HepG2 (cell line): ENCODE results near the gene ZNF121. TPM values are rescaled to one million over a fixed set of nuclear protein-coding genes. Genes with fewer than 3 reads are reported as not detected.
"Not testable (repeated sequence)": the region's sequence is repeated elsewhere in the genome, so short reads cannot be mapped to it uniquely, and the experiment has no call there.

Experiments used
- ATAC-seq: fragments of 200-7000 bp; cut with Tn5 transposase; 3 replicates; pipeline ENCODE4 v1.9.1; 2020; ENCODE audit warnings: mild to moderate bottlenecking, moderate library complexity
- BruUV-seq: library from RNA; stranded (reverse); fragments of 400-500 nt; replicated peaks from 2 replicates; lab custom pipeline; 2021; lab: Mats Ljungman, UMichigan
- CTCF ChIA-PET: fragments of 300-600 bp; formaldehyde crosslinking; extraction: SDS; loops from one replicate; lab custom pipeline; 2021; ENCODE audit warnings: low total read pairs, inconsistent platforms, low intra/inter-chr PET ratio; lab: Yijun Ruan, JAX
- POLR2A ChIA-PET: fragments of 350-600 bp; sonication (Branson Sonifier 250); formaldehyde crosslinking; loops from one replicate; lab custom pipeline; 2020; ENCODE audit warnings: antibody characterized with exemption, inconsistent platforms; lab: Yijun Ruan, JAX
- DNase-seq: peaks from one replicate; pipeline ENCODE4 v3.0.0-alpha.2; 2015; ENCODE audit warnings: low spot score
- FAIRE-seq: peaks from 3 replicates; lab custom pipeline; 2011; peaks lifted over from hg19 to GRCh38; lab: Jason Lieb, UNC
- H2AFZ ChIP-seq: one replicate; pipeline ENCODE4 v1.6.1; 2011; ENCODE audit warnings: low read length, inconsistent platforms
- H3K27ac ChIP-seq: fragments of 300-600 bp; 3 replicates; pipeline ENCODE4 v1.8.0; 2011; ENCODE audit warnings: mixed run types, mild to moderate bottlenecking, mixed read lengths, low read length, inconsistent platforms; ENCODE audit not compliant: insufficient read depth; ENCODE audit errors: extremely low read length
- H3K27me3 ChIP-seq, 2 experiments: fragments of 200-600 bp in 1 of 2; 2 replicates in 1 of 2; 3 replicates in 1 of 2; pipeline versions ENCODE4 v1.6.0 to v1.8.0; 2011; ENCODE audit warnings: low read length in 2 of 2, mild to moderate bottlenecking in 2 of 2, moderate library complexity in 2 of 2, inconsistent platforms in 1 of 2; ENCODE audit not compliant: insufficient read depth in 2 of 2, control insufficient read depth in 1 of 2
- H3K36me3 ChIP-seq, 2 experiments: fragments of 200-600 bp in 1 of 2; replicated peaks in 1 of 2; 2 replicates in 1 of 2; 3 replicates in 1 of 2; pipeline versions ENCODE4 v1.5.1 to v1.8.0; 2011; ENCODE audit warnings: low read length in 2 of 2, inconsistent platforms in 1 of 2; ENCODE audit not compliant: insufficient read depth in 2 of 2, control insufficient read depth in 1 of 2
- H3K4me1 ChIP-seq: 2 replicates; pipeline ENCODE4 v1.5.1; 2012; ENCODE audit warnings: low read length, inconsistent platforms; ENCODE audit not compliant: insufficient read depth
- H3K4me2 ChIP-seq: 2 replicates; pipeline ENCODE4 v1.6.0; 2011; ENCODE audit warnings: low read depth, low read length, inconsistent platforms
- H3K4me3 ChIP-seq, 3 experiments: fragments of 200-600 bp in 1 of 3; sonication (generic), shearing (Covaris generic) in 1 of 3; replicated peaks in 1 of 3; 2 replicates each; pipeline ENCODE4 v1.5.1; 2011 to 2016; ENCODE audit warnings: low read length in 3 of 3, inconsistent platforms in 2 of 3, low read depth in 2 of 3, mild to moderate bottlenecking in 2 of 3, control low read depth in 1 of 3, mixed read lengths in 1 of 3; ENCODE audit not compliant: insufficient read depth in 1 of 3
- H3K79me2 ChIP-seq: one replicate; pipeline ENCODE4 v1.6.1; 2011; ENCODE audit warnings: low read length, inconsistent platforms; ENCODE audit not compliant: insufficient read depth
- H3K9ac ChIP-seq: 2 replicates; pipeline ENCODE4 v1.6.0; 2011; ENCODE audit warnings: mild to moderate bottlenecking, low read depth, low read length, inconsistent platforms; ENCODE audit not compliant: insufficient read depth
- H3K9me3 ChIP-seq: 2 replicates; pipeline ENCODE4 v1.5.1; 2012; ENCODE audit warnings: mild to moderate bottlenecking, low read length
- H4K20me1 ChIP-seq: 2 replicates; pipeline ENCODE4 v1.6.0; 2011; ENCODE audit warnings: inconsistent platforms, mild to moderate bottlenecking, low read length, moderate library complexity; ENCODE audit not compliant: insufficient read depth
- SSRP1 ChIP-seq: IDR thresholded peaks from 2 replicates; pipeline ENCODE4 v1.6.1; 2016; ENCODE audit warnings: control low read depth
- ZNF687 ChIP-seq: sonication (generic); formaldehyde crosslinking; IDR thresholded peaks from 2 replicates; pipeline ENCODE4 v1.5.1; 2020; ENCODE audit warnings: mild to moderate bottlenecking, missing genetic modification reagents, moderate library complexity
- whole genome bisulfite sequencing: methylation state at CpG from one replicate; pipeline ENCODE4 v1.1.6; 2017; ENCODE audit warnings: low lambda C conversion rate; 5-methylcytosine and 5-hydroxymethylcytosine counted together
- in situ Hi-C: cut with HindIII; loops from 2 replicates; pipeline ENCODE4 v1.10.0; 2017; ENCODE audit warnings: low pct_unique_long_range_greater_than_20kb; ENCODE audit not compliant: extremely low pct_ligation_motif_present
- intact Hi-C: fragments of 100-400 bp; cut with micrococcal nuclease; formaldehyde crosslinking; loops from one replicate; pipeline ENCODE4 v1.10.0; 2022; ENCODE audit not compliant: unreplicated experiment
- polyA plus RNA-seq, 8 experiments: library from polyadenylated mRNA; depleted of rRNA in 3 of 8; stranded (reverse) in 7 of 8; unstranded in 1 of 8; fragments of >200 nt; fragmentation: Illumina TruSeq in 4 of 8; extraction: Trizol in 4 of 8; gene quantifications; 2 replicates each; pipeline versions ENCODE4 v1.2.1 to v1.2.3, GENCODE V29; 2011 to 2016; ENCODE audit warnings: low read depth in 4 of 8, missing spikeins in 1 of 8, mixed read lengths in 1 of 8; ENCODE audit not compliant: insufficient read depth in 1 of 8
- total RNA-seq, 5 experiments: library from RNA; depleted of rRNA; stranded (reverse); fragments of >200 nt; fragmentation: Illumina TruSeq; extraction: Trizol; gene quantifications; 2 replicates each; pipeline ENCODE4 v1.2.3, GENCODE V29; 2016; ENCODE audit warnings: low read depth in 1 of 5

ZNF121 gene
- total and polyA plus RNA-seq, 2 of the 13 experiments (the other 11 are each of a cell fraction or from before 2014, with no cell fraction given): 7.8 to 56.3 TPM

GRCh38 chr19:9582081-9582725, 2.1 kb downstream of the ZNF121 start:
- H3K9me3 ChIP-seq, CTCF ChIA-PET, ATAC-seq, BruUV-seq, H3K27me3 ChIP-seq, DNase-seq, H2AFZ ChIP-seq, H3K27ac ChIP-seq, in situ Hi-C loops, FAIRE-seq: not testable (repeated sequence)
- peaks cover 53% of the 10 kb centered on the region for H4K20me1 ChIP-seq
- intact Hi-C loops: loop anchor here (10.0 kb wide), 1 partner anchor 447 kb away; no protein-coding TSS in a partner anchor
- peaks cover 68% of the 10 kb centered on the region for H3K79me2 ChIP-seq
- peaks cover 51% of the 10 kb centered on the region for H3K4me1 ChIP-seq
- 79% methylated on average over 11 of the region's 13 CpGs for WGBS
- H3K4me3 ChIP-seq: peak overlapping the region; percentile 9 to 92 (median 12); a peak in 4 of 6 replicates
- H3K4me2 ChIP-seq: peak overlapping the region; percentile 73
- peaks cover 3 to 15% of the 10 kb centered on the region in 2 experiments; a peak in 4 of 5 replicates for H3K36me3 ChIP-seq
- peak overlapping the region; percentile 29; the same call in 1 of the 2 replicates for H3K9ac ChIP-seq
- TF ChIP-seq SSRP1: 0 out of 2 replicates have a peak, but pooled peaks have one; percentile 61
- peak; percentile 33; the same call in 1 of the 2 replicates for TF ChIP-seq ZNF687
- POLR2A ChIA-PET: interaction anchor here (1.3 kb wide), 1 partner anchor 186 kb away, joined by 3 read pairs; the partner anchor contains the start of gene ZNF846
